Activated CD4-positive, alpha-beta T cell treated with anti-CD3 and anti-CD28 coated beads, Interleukin-2, amount 10 ng/mL, durations not matched to agents 24 days and 14 days (primary cell): ENCODE measurements around the gene LEMD1. TPM values are rescaled to one million over a fixed set of nuclear protein-coding genes. Genes with fewer than 3 reads are reported as not detected.
"Not testable (repeated sequence)": the region's sequence is repeated elsewhere in the genome, so short reads cannot be mapped to it uniquely, and the experiment has no call there.

ENCODE experiments used
- DNase-seq: peaks from one replicate; pipeline ENCODE4 v3.0.0; 2022
- H3K27ac Mint-ChIP-seq: one replicate; pipeline ENCODE4 v1.8.0; 2022; ENCODE audit warnings: mild to moderate bottlenecking, mixed read lengths
- H3K27me3 Mint-ChIP-seq: one replicate; pipeline ENCODE4 v1.8.0; 2022; ENCODE audit warnings: mixed read lengths
- H3K36me3 Mint-ChIP-seq: one replicate; pipeline ENCODE4 v1.8.0; 2022; ENCODE audit warnings: low read depth, mild to moderate bottlenecking, mixed read lengths
- H3K4me1 Mint-ChIP-seq: one replicate; pipeline ENCODE4 v1.8.0; 2021; ENCODE audit warnings: mixed read lengths
- H3K4me3 Mint-ChIP-seq: one replicate; pipeline ENCODE4 v1.8.0; 2022; ENCODE audit warnings: mild to moderate bottlenecking, moderate library complexity, mixed read lengths
- H3K9me3 Mint-ChIP-seq: one replicate; pipeline ENCODE4 v1.8.0; 2021; ENCODE audit warnings: mixed read lengths
- intact Hi-C: fragments of 100-400 bp; cut with micrococcal nuclease; formaldehyde crosslinking; loops from one replicate; pipeline ENCODE4 v1.15.1; 2023
- total RNA-seq: library from RNA; stranded (reverse); gene quantifications from 2 replicates; pipeline ENCODE4 v1.2.3, GENCODE V29; 2022

The LEMD1 gene
- total RNA-seq, 1 donor from 2014 or later: 0.47 TPM

DNA sequence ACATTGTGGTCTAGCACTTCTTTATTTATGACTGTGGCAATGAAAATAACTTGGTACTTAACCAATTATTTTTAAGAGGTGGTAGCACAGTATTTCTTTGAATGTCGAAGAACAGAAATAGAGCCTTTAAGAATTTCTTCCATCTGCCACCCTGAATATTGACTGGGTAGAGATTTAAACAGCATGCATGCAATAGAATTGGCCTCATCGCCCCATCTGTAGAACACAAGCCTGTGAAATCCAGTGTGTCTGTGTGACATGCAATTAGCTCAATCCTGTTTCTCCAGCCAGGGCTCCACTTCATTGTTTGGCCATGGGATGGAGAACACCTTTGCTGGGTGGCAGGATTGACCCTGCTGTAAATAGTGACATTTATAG, 48.1 kb downstream of the LEMD1 start:
- Mint-ChIP-seq H3K36me3 (no peaks in the 10 kb centered on the region), H3K9me3 (no peaks in the 10 kb centered on the region), H3K4me1 (peaks cover 11% of the 10 kb centered on the region), H3K27ac (no peak overlapping the region), H3K27me3 (peaks cover 42% of the 10 kb centered on the region), H3K4me3 (no peak overlapping the region)
- intact Hi-C loops: no loop called here
- no peak for DNase-seq

DNA sequence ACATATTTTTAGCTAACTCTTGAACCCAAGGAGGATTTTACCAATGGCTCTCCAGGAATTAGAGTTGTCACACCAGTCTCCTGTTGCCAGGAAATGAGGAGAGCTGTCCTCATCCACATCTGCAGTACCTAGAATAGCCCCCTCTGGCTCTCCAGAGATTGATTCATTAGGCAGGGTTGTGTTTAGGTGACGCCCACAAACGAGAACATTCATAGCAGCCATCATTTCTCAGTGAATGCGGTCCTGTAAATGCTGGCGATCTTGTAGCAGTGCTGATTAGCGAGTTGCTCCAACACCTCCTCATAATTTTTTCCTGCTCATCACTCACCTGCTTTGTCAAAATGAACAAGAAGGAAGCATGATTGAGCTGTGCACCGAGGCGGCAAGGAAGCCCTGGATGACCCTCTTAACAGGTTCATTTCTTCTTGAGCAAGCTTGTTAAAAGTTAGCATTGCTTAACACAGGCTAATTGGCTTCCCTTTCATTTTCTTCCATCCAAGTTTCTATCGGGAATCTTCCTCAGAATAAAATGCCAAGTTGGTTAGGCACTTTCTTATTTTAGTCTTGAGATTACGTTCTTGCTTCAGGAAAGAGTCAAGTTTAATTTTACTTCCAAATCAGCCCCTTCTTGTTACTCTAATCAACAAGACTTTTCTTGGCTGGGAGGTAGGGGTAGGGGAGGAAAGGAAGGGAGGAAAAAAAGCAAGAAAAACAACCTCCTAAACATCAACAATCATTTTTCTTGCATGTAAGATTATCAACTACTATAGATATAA, 48.6 kb downstream of the LEMD1 start:
- intact Hi-C loops: no loop called here
- Mint-ChIP-seq H3K4me1 (peaks cover 11% of the 10 kb centered on the region), H3K36me3 (no peaks in the 10 kb centered on the region), H3K4me3 (no peak overlapping the region), H3K27me3 (peaks cover 42% of the 10 kb centered on the region), H3K9me3 (no peaks in the 10 kb centered on the region), H3K27ac (no peak overlapping the region)
- DNase-seq: no peak

DNA sequence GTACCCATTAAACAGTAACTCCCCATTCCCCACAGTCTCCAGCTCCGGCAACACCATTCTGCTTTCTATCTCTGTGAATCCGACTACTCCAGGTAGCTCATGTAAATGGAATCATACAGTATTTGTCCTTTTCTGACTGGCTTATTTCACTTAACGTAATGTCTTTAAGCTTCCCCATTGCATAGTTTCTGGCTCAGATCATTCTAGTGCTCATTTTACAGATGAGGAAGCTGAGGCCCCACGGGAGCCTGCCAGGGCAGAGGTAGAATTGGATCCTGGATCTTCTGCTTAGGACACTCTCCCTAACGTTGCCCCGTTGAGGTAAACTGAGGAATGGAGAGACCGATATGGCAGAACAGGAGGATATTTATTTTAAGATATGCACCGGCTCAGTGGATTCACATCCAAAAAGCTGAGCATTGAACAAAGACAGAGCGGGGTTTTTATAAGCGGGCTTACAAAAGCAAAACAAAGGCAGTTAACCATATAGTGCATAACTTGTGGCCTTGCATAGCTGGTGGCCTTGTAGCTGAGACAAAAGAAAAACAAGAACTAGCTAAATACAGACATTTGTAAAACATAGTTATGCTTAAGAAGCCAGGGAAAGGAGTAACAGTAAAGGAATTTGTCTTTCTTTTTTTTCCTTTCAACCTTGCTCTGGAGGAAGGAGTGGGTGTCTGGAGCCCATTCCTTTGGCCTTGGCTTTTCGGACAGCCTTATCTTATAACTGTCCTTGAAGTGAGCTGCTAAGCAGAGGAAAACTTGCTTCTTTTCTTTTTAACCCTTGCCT, 49.8 kb downstream of the LEMD1 start:
- Mint-ChIP-seq H3K27me3 (peaks cover 40% of the 10 kb centered on the region), H3K4me3 (no peak overlapping the region), H3K9me3 (no peaks in the 10 kb centered on the region), H3K36me3 (no peaks in the 10 kb centered on the region), H3K27ac (no peak overlapping the region), H3K4me1 (peaks cover 11% of the 10 kb centered on the region)
- no peak for DNase-seq
- intact Hi-C loops: no loop called here

- Mint-ChIP-seq H3K27ac (no peak overlapping the region), H3K27me3 (peaks cover 31% of the 10 kb centered on the region), H3K36me3 (no peaks in the 10 kb centered on the region), H3K4me3 (no peak overlapping the region), H3K9me3 (no peaks in the 10 kb centered on the region), H3K4me1 (peaks cover 11% of the 10 kb centered on the region)
- no peak for DNase-seq
- intact Hi-C loops: no loop called here
Observed at GRCh38 chr1:205370780-205371179, 51.1 kb downstream of the LEMD1 start.

DNA sequence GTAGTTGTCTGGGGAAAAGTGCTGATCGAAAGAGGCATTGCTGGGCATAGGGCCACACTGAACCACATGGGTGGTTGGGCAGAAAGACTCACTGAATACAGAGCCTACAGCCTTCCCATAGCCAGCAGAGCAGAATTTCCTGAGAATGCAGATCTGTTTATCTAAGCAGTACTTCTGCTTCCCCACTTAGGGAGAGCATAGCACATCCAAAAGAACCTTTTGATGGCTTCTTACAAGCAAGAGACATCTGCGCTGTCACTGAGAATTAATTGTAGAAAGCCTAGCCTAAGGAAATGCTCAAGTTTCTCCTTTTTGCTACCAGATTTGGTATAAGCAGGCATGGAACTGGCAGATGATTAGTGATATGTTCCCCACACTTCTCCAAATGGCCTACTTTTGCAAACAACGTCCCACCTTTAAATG, 52.1 kb downstream of the LEMD1 start:
- Mint-ChIP-seq H3K4me3 (no peak overlapping the region), H3K27ac (no peak overlapping the region), H3K27me3 (peaks cover 32% of the 10 kb centered on the region), H3K36me3 (no peaks in the 10 kb centered on the region), H3K4me1 (peaks cover 11% of the 10 kb centered on the region), H3K9me3 (no peaks in the 10 kb centered on the region)
- DNase-seq: no peak
- intact Hi-C loops: no loop called here

DNA sequence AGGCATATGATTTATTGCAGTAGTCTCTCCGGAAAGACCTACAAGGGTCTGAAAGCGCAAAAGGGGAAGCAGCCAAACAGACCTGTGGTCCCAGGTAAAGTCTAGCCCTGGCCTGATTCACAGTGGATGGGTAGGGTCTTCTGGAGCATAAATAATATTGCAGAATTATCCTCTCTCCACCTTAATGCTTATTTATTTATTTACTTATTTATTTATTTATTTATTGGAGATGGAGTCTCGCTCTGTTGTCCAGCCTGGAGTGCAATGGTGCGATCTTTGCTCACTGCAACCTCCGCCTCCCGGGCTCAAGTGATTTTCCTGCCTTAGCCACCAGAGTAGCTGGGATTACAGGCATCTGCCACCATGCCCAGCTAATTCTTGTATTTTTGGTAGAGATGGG, 53.4 kb downstream of the LEMD1 start:
- no peaks in the 10 kb centered on the region for H3K4me1 Mint-ChIP-seq
- H3K27ac Mint-ChIP-seq: no peak overlapping the region
- intact Hi-C loops: no loop called here
- peaks cover 26% of the 10 kb centered on the region for H3K27me3 Mint-ChIP-seq
- H3K9me3 Mint-ChIP-seq: no peaks in the 10 kb centered on the region
- H3K36me3 Mint-ChIP-seq: no peaks in the 10 kb centered on the region
- no peak for DNase-seq
- H3K4me3 Mint-ChIP-seq: no peak overlapping the region

DNA sequence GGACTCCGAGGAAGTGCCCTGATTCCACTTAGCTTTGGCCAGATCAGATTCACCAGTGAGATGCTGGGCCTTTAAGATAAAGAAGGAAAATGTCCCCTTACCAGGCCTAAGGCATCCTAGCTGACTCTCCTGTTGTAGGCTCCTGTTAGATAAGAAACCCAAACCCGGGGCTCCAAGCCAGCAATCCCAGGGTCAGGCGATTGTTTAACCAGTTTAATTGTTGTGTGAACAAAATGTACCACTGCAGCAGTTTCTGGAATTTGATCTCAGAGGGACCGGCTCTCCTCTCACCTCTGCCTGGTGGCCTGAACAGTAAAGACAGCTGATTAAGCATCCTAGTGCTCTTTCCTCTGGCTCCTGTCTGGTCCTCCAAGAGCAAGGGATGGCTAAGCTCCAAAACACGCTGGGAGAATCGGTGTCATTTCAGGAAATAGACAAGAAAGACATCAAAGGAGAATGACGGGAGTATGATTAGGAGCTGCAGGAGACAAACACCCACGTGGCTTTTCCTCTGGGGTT, 55.9 kb downstream of the LEMD1 start:
- Mint-ChIP-seq H3K4me1 (no peaks in the 10 kb centered on the region), H3K9me3 (no peaks in the 10 kb centered on the region), H3K4me3 (no peak overlapping the region), H3K27ac (no peak overlapping the region), H3K27me3 (peaks cover 24% of the 10 kb centered on the region), H3K36me3 (no peaks in the 10 kb centered on the region)
- intact Hi-C loops: no loop called here
- no peak for DNase-seq

DNA sequence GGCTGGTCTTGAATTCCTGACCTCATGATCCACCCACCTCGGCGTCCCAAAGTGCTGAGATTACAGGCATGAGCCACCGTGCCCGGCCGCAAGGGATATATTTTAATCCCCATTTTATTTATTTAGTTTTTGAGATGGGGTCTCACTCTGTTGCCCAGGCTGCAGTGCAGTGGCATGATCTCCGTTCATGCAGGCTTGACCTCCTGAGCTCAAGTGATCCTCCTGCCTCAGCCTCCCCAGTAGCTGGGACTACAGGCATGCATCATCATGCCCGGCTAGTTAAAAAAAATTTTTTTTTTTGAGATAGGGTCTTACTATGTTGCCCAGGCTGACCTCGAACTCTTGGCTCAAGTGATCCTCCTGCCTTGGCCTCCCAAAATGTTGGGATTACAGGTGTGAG, 56.8 kb downstream of the LEMD1 start:
- H3K36me3 Mint-ChIP-seq, H3K27ac Mint-ChIP-seq, intact Hi-C loops, H3K4me3 Mint-ChIP-seq, H3K4me1 Mint-ChIP-seq, DNase-seq, H3K9me3 Mint-ChIP-seq: not testable (repeated sequence)
- peaks cover 23% of the 10 kb centered on the region for H3K27me3 Mint-ChIP-seq

DNA sequence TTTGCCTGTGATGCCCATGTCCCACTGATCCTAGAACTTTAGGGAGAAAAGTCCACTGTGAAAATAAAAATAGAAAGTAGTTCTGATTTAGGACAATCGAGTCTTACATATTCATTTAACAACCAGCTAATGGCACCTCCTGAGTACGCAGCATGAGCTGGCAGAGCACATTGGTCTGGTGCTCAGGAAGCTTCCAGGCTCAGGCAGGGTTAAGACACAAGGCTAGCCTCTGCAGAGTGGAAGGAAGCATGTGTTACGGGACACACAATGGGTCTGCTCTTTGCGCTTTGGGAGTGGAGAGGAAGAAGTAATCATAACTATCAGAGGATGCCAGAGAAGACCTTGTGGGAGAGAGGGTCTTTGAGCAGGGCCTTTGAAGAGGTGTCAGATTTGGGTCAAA, 61.0 kb downstream of the LEMD1 start:
- intact Hi-C loops: no loop called here
- Mint-ChIP-seq H3K27ac (no peak overlapping the region), H3K36me3 (no peaks in the 10 kb centered on the region), H3K4me3 (no peak overlapping the region), H3K9me3 (no peaks in the 10 kb centered on the region), H3K27me3 (peaks cover 38% of the 10 kb centered on the region), H3K4me1 (no peaks in the 10 kb centered on the region)
- DNase-seq: no peak

DNA sequence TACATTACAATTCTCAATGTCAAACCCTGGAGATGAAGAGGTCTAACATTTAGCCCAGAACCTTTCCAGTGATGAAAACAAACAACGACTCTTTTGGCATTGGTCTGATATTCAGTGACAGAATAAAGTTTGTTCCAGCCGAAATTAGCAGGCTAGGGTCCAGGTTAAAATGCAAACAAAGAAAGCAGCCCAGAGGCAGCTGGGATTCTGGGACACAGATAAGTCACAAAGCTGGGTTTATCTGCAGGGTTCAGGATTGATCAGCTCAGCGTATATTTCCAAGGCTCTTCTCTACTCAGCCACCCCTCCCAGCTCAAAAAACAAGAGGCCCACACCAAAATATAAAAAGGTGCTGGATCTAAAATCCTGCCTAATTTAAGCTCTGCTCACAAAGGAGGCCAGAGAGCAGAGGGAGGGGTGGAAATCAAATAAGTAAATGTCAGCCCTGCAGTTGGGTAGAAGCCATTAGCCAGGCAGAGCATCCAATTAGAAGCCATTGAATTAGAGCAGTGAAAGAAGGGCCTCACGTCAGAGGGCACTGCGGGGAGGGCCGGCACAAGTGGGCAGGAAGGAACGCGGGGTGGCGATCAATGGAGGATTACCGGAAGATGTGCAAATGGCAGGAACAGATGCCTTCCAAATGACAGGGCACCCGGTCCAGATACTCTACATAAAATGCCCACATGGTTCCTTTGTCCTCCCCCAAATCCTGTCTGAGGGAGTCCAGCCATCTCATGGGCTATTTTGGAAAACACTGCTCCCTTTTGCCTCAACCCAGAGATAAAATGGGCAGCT, 61.9 kb downstream of the LEMD1 start:
- Mint-ChIP-seq H3K27me3 (peaks cover 35% of the 10 kb centered on the region), H3K27ac (no peak overlapping the region), H3K36me3 (no peaks in the 10 kb centered on the region), H3K9me3 (no peaks in the 10 kb centered on the region), H3K4me3 (no peak overlapping the region), H3K4me1 (no peaks in the 10 kb centered on the region)
- no peak for DNase-seq
- intact Hi-C loops: no loop called here

GRCh38 chr1:205358579-205358978, 63.3 kb downstream of the LEMD1 start:
- H3K27me3 Mint-ChIP-seq: peaks cover 36% of the 10 kb centered on the region
- no peak overlapping the region for H3K4me3 Mint-ChIP-seq
- intact Hi-C loops: no loop called here
- H3K27ac Mint-ChIP-seq: no peak overlapping the region
- DNase-seq: no peak
- H3K9me3 Mint-ChIP-seq: no peaks in the 10 kb centered on the region
- H3K36me3 Mint-ChIP-seq: no peaks in the 10 kb centered on the region
- no peaks in the 10 kb centered on the region for H3K4me1 Mint-ChIP-seq

DNA sequence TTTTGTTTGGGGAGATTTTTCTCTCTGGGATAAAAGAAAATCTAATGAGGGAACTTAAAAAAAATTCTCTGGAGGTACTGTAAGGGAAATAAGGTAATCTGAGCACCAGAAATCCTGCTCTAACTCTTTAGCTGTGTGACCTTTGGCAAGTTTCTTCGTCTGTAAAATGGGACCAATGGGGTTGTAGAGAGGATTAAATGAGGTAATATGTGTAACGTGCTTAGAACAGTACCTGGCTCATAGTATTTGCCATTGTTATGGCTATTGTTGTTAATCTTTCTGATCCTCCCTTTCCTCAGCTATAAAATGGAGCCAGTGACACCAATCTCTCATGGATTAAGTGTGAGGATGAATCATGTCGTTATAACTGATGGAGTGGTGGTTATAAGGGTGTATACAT, 64.3 kb downstream of the LEMD1 start:
- no peak for DNase-seq
- H3K27ac Mint-ChIP-seq: no peak overlapping the region
- no peaks in the 10 kb centered on the region for H3K36me3 Mint-ChIP-seq
- no peaks in the 10 kb centered on the region for H3K9me3 Mint-ChIP-seq
- intact Hi-C loops: no loop called here
- no peak overlapping the region for H3K4me3 Mint-ChIP-seq
- no peaks in the 10 kb centered on the region for H3K4me1 Mint-ChIP-seq
- peaks cover 34% of the 10 kb centered on the region for H3K27me3 Mint-ChIP-seq

DNA sequence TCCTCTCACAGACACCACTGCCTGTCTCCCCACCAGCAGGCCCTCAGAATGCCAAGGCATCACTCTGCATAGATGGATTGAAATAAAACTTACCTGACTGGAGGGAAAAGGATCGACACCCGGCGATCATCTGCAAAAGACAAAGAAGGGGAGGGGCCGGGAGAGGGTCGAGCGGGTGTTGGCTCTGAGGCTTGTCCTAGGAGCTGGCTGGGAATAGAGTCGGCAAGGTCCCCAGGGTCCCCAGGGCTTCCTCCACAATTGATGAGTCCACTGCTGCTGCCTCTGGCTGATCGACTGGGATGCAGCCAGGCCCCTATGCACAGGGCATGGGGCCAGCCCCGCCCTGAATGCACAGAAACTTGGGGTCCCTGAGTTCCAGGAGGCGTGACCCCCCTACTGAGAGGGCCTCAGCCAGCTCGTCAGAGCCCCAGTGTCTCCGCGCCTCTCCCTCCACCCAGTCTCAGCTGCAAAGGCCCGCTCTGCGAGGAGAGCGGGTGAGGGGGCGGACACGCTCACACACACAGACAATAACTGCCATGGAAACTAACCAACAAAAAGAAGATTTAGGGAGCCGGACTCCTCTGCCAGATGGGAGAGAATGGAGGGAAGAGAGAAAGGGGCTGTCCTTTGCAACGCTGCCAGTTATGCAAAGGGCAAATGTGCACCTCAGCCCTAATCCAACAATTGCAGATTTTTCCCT, 65.3 kb downstream of the LEMD1 start, which contains the start of gene KLHDC8A:
TSS of gene KLHDC8A (minus strand) at position 483 of the 700 bp plus-strand sequence. CDS start 13,318 bp downstream, outside the sequence.
- no peak for DNase-seq
- Mint-ChIP-seq H3K27ac (no peak within 1 kb of the TSS), H3K9me3 (no peaks in the 10 kb centered on the region), H3K4me3 (no peak within 1 kb of the TSS), H3K36me3 (no peaks in the 10 kb centered on the region), H3K4me1 (no peaks in the 10 kb centered on the region), H3K27me3 (peaks cover 27% of the 10 kb centered on the region)
- intact Hi-C loops: no loop called here
